DOHH2 (cell line): ENCODE results near the gene C10orf62.

Source experiments
- H3F3A ChIP-seq: fragments of 200-600 bp; sonication (generic), shearing (Covaris generic); 2 replicates; pipeline ENCODE4 v1.6.0; 2016; ENCODE audit warnings: antibody characterized with exemption, mild to moderate bottlenecking; ENCODE audit not compliant: control insufficient read depth, insufficient read depth
- H3K27ac ChIP-seq: fragments of 200-600 bp; sonication (generic); 2 replicates; pipeline ENCODE4 v1.5.1; 2014; ENCODE audit warnings: low read depth, mild to moderate bottlenecking, low read length, moderate library complexity
- H3K27me3 ChIP-seq: fragments of 200-600 bp; sonication (generic); 2 replicates; pipeline ENCODE4 v1.6.1; 2014; ENCODE audit warnings: mild to moderate bottlenecking, low read length, mixed read lengths; ENCODE audit not compliant: control insufficient read depth
- H3K36me3 ChIP-seq: fragments of 200-600 bp; sonication (generic); 2 replicates; pipeline ENCODE4 v1.6.1; 2014; ENCODE audit warnings: mild to moderate bottlenecking, low read length, moderate library complexity, mixed read lengths; ENCODE audit not compliant: control insufficient read depth
- H3K4me1 ChIP-seq: fragments of 200-600 bp; sonication (generic); 2 replicates; pipeline ENCODE4 v1.6.1; 2014; ENCODE audit warnings: mild to moderate bottlenecking, low read length, mixed read lengths; ENCODE audit not compliant: control insufficient read depth
- H3K4me2 ChIP-seq: fragments of 200-600 bp; sonication (generic); 2 replicates; pipeline ENCODE4 v1.6.0; 2014; ENCODE audit warnings: mild to moderate bottlenecking, low read length, moderate library complexity
- H3K4me3 ChIP-seq: fragments of 200-600 bp; sonication (generic); 2 replicates; pipeline ENCODE4 v1.5.1; 2014; ENCODE audit warnings: mild to moderate bottlenecking, low read length, mixed read lengths
- H3K79me2 ChIP-seq: fragments of 200-600 bp; sonication (generic); 2 replicates; pipeline ENCODE4 v1.6.1; 2014; ENCODE audit warnings: mild to moderate bottlenecking, low read length, mixed read lengths; ENCODE audit not compliant: control insufficient read depth
- H3K9me2 ChIP-seq: fragments of 200-600 bp; sonication (generic); replicated peaks from 2 replicates; pipeline ENCODE4 v1.6.1; 2014; ENCODE audit warnings: mild to moderate bottlenecking, low read length, mixed read lengths; ENCODE audit not compliant: control insufficient read depth
- H3K9me3 ChIP-seq: fragments of 200-600 bp; sonication (generic); 2 replicates; pipeline ENCODE4 v1.6.1; 2014; ENCODE audit warnings: antibody characterized with exemption, low read length, mixed read lengths; ENCODE audit not compliant: control insufficient read depth, insufficient read depth
- H4K20me1 ChIP-seq: fragments of 200-600 bp; sonication (generic); 2 replicates; pipeline ENCODE4 v1.6.0; 2014; ENCODE audit warnings: low read depth, mild to moderate bottlenecking, antibody characterized with exemption, low read length, moderate library complexity; ENCODE audit not compliant: control insufficient read depth, insufficient read depth
- EZH2phosphoT487 ChIP-seq: fragments of 200-600 bp; sonication (generic); IDR thresholded peaks from 2 replicates; pipeline ENCODE4 v1.6.1; 2017; ENCODE audit warnings: borderline replicate concordance, mild to moderate bottlenecking, antibody characterized with exemption, low read length, moderate library complexity, mixed read lengths
- TF ChIP-seq, protein P1 (sequence below): fragments of 200-600 bp; sonication (generic); IDR thresholded peaks from one replicate; pipeline ENCODE4 v1.5.1; 2014; ENCODE audit warnings: antibody characterized with exemption, mild to moderate bottlenecking, low read depth, low read length; ENCODE audit not compliant: poor library complexity, severe bottlenecking

Gene C10orf62

DNA sequence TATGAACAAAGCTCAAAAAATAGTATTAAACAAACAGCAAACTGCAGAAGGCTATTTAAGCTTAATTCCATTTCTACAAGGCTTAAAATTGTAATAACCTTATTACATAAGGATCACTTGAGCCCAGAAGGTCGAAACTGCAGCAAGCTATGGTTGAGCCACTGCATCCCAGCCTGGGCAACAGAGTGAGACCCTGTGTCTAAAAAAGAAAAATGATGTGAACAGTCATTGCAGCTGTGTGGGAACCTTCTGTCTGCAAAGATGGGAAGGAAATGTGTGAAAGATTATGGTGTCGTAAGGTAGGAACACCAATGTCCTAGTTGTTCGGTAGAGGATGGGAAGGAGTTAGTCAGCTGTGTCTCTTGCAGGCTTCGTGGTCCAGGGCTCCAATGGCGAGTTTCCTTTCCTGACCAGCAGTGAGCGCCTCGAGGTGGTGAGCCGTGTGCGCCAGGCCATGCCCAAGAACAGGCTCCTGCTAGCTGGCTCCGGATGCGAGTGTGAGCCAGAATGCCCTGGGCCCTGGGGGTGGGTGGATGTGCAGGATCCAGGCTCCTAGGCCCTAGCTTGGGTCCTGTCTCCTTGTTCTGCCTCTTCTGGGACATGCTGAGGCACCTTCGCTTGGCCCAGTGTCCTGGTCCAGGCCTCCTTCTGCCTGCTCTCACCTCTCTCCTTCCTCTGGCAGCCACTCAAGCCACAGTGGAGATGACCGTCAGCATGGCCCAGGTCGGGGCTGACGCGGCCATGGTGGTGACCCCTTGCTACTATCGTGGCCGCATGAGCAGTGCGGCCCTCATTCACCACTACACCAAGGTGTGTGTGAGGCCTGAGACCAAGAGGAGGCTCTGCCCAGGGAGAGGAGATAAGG, 9.1 kb downstream of the C10orf62 start:
- Histone ChIP-seq H3K4me3 (no peak overlapping the region), H3K4me1 (no peaks in the 10 kb centered on the region), H3K9me2 (no peaks in the 10 kb centered on the region), H3K36me3 (no peaks in the 10 kb centered on the region), H3K4me2 (no peak overlapping the region), H3F3A (no peaks in the 10 kb centered on the region), H3K9me3 (no peaks in the 10 kb centered on the region), H3K79me2 (no peaks in the 10 kb centered on the region), H3K27ac (no peak overlapping the region), H4K20me1 (no peaks in the 10 kb centered on the region), H3K27me3 (no peaks in the 10 kb centered on the region)
- TF ChIP-seq EZH2phosphoT487, result no peak
- TF ChIP-seq, protein P1, sequence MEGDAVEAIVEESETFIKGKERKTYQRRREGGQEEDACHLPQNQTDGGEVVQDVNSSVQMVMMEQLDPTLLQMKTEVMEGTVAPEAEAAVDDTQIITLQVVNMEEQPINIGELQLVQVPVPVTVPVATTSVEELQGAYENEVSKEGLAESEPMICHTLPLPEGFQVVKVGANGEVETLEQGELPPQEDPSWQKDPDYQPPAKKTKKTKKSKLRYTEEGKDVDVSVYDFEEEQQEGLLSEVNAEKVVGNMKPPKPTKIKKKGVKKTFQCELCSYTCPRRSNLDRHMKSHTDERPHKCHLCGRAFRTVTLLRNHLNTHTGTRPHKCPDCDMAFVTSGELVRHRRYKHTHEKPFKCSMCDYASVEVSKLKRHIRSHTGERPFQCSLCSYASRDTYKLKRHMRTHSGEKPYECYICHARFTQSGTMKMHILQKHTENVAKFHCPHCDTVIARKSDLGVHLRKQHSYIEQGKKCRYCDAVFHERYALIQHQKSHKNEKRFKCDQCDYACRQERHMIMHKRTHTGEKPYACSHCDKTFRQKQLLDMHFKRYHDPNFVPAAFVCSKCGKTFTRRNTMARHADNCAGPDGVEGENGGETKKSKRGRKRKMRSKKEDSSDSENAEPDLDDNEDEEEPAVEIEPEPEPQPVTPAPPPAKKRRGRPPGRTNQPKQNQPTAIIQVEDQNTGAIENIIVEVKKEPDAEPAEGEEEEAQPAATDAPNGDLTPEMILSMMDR, result no peak

DNA sequence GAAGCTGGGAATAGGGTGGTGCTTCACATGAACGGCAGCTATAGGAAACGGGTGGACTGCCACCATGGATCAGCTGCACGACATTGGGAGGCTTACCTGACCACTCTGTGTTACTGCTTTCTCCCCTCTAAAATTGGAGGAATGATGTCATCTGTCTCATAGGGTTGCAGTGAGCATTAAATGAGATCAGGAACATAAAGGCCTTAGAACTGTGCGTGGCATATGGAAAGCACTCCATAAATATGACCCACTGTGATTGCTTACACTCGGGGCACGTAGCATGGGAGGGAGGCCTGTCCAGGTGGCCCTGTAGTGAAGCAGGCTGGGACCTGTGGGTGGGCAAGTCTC, 9.7 kb downstream of the C10orf62 start:
- Histone ChIP-seq H3K27ac (no peak overlapping the region), H3K4me3 (no peak overlapping the region), H3K9me2 (no peaks in the 10 kb centered on the region), H3K27me3 (no peaks in the 10 kb centered on the region), H3K79me2 (no peaks in the 10 kb centered on the region), H4K20me1 (no peaks in the 10 kb centered on the region), H3F3A (no peaks in the 10 kb centered on the region), H3K36me3 (no peaks in the 10 kb centered on the region), H3K4me2 (no peak overlapping the region), H3K4me1 (no peaks in the 10 kb centered on the region), H3K9me3 (no peaks in the 10 kb centered on the region)
- TF ChIP-seq EZH2phosphoT487, result no peak
- TF ChIP-seq, protein P1, result no peak

DNA sequence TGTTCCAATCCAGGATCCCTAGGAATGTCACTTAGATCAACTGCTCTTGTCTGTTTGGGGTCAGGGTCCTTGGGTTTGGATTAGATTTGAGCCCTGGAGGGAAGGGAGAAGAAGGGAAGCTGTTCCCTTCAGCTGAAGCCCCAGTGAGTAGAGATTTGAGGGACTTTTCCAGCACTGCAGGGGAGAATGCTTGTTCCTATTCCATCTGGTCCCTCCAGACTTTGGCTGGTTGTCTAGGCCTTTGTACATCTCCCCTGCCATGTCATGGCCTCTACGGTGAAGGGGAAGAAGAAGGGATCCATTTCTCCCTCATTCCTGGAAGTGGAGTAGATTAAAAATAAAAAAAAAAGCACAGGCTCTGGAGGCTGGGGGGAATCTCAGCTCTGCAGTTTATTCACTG, 11.1 kb downstream of the C10orf62 start:
- H3K4me2 ChIP-seq, result no peak overlapping the region
- no peaks in the 10 kb centered on the region for H3K9me3 ChIP-seq
- no peaks in the 10 kb centered on the region for H3K4me1 ChIP-seq
- no peaks in the 10 kb centered on the region for H3K79me2 ChIP-seq
- no peaks in the 10 kb centered on the region for H3K36me3 ChIP-seq
- TF ChIP-seq EZH2phosphoT487, result no peak
- TF ChIP-seq, protein P1, result no peak
- no peaks in the 10 kb centered on the region for H3K9me2 ChIP-seq
- H3K4me3 ChIP-seq, result no peak overlapping the region
- no peaks in the 10 kb centered on the region for H4K20me1 ChIP-seq
- no peaks in the 10 kb centered on the region for H3F3A ChIP-seq
- no peaks in the 10 kb centered on the region for H3K27me3 ChIP-seq
- no peak overlapping the region for H3K27ac ChIP-seq
